Keratinocyte (primary cell): Measurements from ENCODE around the gene EGFLAM.

ENCODE experiments used
- CTCF ChIP-seq, 3 experiments: IDR thresholded peaks in 1 of 3; conservative IDR thresholded peaks in 1 of 3; optimal IDR thresholded peaks in 1 of 3; 2 replicates in 2 of 3; 3 replicates in 1 of 3; pipeline versions ENCODE3 to v1.5.1; 2011; ENCODE audit warnings: low read length in 3 of 3, mild to moderate bottlenecking in 3 of 3, moderate library complexity in 2 of 3, control low read depth in 1 of 3, inconsistent platforms in 1 of 3; ENCODE audit not compliant: insufficient read depth in 2 of 3; ENCODE audit errors: extremely low read depth in 1 of 3
- EZH2 ChIP-seq: IDR thresholded peaks from one replicate; pipeline ENCODE4 v1.6.1; 2012; ENCODE audit warnings: inconsistent platforms, mild to moderate bottlenecking, low read length, moderate library complexity

DNA sequence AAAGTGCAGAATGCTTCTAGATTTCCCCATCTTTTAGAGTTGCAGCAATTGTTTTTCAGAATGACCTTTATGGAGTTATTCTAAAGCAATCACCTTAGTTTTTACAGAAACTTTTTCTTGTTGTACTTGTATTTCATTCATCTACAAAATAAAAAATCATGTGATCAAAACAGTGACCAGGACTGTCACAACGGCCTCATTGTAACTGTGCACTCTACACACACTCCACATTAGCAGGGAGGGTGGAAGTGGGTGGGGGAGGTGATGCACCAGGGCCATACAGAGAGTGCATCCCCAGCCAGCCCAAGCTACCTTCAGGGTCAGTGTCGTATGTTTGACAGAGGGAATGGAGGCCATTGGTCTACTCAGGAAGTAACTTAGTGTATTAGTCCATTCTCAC lies 26.9 kb downstream of the EGFLAM start:
- TF ChIP-seq CTCF (optimal IDR thresholded peaks at IDR 0.05 in 1 of 3, IDR thresholded peaks at IDR 0.05 in 1 of 3, conservative IDR thresholded peaks at IDR 0.05 in 1 of 3; ENCODE audit: extremely low read depth in 1 of 3, insufficient read depth in 2 of 3, low read length in 3 of 3) = no peak
- TF ChIP-seq EZH2 = no peak
